ENCODE results near the gene HDLBP.

DNA sequence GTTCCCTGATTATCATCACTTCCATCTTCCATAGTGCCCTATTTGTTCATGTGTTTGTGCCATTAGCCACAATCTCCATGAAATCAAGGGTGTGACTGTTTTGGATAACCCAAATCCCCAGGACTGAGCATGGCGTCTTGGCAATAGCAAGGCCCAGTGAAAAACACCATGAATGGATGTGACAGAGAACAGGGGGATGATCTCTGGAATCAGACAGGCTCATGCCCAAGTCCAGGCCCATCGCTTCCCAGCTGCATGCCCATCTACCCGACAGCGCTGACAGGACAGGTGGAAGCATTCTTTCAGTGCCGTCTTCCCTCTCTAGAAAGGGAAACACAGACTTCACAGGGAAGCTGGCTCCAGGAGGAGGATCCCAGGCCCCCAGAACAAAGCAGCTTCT is 50.0 kb downstream of the HDLBP start:
- no peak for TF ChIP-seq EZH2phosphoT487 (IDR thresholded peaks at IDR 0.05; ENCODE audit: insufficient read depth, low read depth)
- no peak for TF ChIP-seq EZH2 (IDR thresholded peaks at IDR 0.05; ENCODE audit: insufficient read depth, poor library complexity, severe bottlenecking)
